Measurements from ENCODE around the gene USP21.

The USP21 gene

GRCh38 chr1:161117759-161118581 is 41.3 kb upstream of the USP21 start, which contains the start of the genes NIT1 and PFDN2:
TSS of gene NIT1 (plus strand) at chr1:161118105. CDS start at chr1:161118177, 72 bp downstream.
TSS of gene PFDN2 (minus strand) at chr1:161118037. CDS start at chr1:161118026, 11 bp downstream.
- peak within 1 kb of the TSS; percentile 87 for H3K27ac ChIP-seq
- TF ChIP-seq, protein P1, sequence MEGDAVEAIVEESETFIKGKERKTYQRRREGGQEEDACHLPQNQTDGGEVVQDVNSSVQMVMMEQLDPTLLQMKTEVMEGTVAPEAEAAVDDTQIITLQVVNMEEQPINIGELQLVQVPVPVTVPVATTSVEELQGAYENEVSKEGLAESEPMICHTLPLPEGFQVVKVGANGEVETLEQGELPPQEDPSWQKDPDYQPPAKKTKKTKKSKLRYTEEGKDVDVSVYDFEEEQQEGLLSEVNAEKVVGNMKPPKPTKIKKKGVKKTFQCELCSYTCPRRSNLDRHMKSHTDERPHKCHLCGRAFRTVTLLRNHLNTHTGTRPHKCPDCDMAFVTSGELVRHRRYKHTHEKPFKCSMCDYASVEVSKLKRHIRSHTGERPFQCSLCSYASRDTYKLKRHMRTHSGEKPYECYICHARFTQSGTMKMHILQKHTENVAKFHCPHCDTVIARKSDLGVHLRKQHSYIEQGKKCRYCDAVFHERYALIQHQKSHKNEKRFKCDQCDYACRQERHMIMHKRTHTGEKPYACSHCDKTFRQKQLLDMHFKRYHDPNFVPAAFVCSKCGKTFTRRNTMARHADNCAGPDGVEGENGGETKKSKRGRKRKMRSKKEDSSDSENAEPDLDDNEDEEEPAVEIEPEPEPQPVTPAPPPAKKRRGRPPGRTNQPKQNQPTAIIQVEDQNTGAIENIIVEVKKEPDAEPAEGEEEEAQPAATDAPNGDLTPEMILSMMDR (conservative IDR thresholded peaks at IDR 0.05): no peak

DNA sequence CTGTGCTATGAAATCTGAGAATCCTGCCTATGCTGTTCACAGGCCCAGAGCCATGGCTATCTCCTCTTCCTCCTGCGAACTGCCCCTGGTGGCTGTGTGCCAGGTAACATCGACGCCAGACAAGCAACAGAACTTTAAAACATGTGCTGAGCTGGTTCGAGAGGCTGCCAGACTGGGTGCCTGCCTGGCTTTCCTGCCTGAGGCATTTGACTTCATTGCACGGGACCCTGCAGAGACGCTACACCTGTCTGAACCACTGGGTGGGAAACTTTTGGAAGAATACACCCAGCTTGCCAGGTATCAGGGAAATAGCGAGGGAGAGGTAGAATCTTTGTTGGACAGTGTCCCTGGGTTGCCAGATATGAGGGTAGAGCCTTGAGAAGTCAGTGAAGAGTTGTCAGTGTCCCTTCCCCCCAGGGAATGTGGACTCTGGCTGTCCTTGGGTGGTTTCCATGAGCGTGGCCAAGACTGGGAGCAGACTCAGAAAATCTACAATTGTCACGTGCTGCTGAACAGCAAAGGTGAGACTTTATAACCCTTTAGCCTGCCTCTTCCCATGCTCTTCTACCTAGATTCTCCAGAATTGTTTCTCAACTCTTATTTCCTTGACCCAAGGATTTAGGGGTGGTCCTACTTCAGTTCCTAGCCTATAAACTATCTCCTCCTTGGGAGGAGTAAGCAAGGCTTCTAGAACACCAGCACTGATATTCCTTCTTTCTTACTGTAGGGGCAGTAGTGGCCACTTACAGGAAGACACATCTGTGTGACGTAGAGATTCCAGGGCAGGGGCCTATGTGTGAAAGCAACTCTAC is 40.0 kb upstream of the USP21 start:
- TF ChIP-seq, protein P1 (conservative IDR thresholded peaks at IDR 0.05): peak; percentile 48
- peak overlapping the region; percentile 87 for H3K27ac ChIP-seq

DNA sequence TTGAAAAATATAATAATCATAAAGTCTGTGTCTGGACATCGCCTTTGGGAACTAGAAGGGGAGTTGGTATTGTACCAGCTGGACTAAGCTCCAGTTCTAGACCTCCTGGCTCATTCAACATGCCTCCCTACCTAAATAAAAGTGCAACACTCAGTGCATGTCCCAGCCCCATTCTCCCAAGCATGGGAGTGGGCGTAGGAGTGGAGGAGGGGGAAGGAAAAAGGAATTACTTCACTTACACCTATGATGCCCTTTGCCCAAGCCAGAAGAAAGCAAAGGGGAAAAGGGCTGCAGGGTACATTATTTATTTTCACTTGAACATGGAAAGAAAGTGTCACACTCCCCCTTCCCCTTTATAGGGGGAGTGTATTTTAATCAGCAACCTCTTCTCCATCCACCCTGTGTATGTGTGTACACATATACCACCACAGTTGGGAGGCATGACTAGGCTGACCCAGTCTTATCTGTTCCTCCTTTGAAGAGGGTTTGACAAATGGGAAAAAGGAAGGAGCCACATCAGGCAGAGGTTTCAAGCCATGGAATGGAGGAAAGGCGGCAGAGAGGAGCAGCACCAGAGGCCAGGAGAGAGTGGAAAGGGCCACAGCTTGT is 38.2 kb upstream of the USP21 start:
- TF ChIP-seq, protein P1 (conservative IDR thresholded peaks at IDR 0.05): no peak
- no peak overlapping the region for H3K27ac ChIP-seq

DNA sequence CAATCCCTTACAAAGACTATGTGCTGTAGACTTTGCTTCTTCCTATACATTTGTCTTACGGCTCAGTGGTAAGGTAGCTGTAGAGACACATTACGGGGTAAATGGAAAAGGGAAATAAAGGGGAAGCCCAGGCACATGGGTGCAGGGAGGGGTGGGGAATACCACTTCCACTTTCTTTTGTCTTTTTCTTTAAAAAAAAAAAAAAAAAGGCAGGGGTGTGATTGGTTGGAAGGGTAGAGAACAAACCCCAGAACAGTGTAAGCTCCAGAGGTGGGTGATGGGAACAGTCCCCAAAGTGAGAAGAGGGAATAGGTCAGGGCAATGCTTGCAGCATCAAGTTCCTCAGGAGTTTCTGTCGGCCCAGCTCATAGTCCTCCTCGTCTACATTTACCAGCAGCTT is 37.5 kb upstream of the USP21 start:
- no peak overlapping the region for H3K27ac ChIP-seq
- TF ChIP-seq, protein P1 (conservative IDR thresholded peaks at IDR 0.05): no peak

GRCh38 chr1:161122967-161123366 is 36.3 kb upstream of the USP21 start:
- no peak overlapping the region for H3K27ac ChIP-seq
- TF ChIP-seq, protein P1 (conservative IDR thresholded peaks at IDR 0.05): no peak

- no peak overlapping the region for H3K27ac ChIP-seq
- TF ChIP-seq, protein P1 (conservative IDR thresholded peaks at IDR 0.05): no peak
These were observed 31.7 kb upstream of the USP21 start for GRCh38 chr1:161127649-161128048.
